Keratinocyte (primary cell): ENCODE measurements around the gene LILRB1. TPM values are rescaled to one million over a fixed set of nuclear protein-coding genes. Genes with fewer than 3 reads are reported as not detected.

ENCODE experiments used
- DNase-seq: peaks from one replicate; pipeline ENCODE4 v3.0.0-alpha.2; 2011; ENCODE audit warnings: low read depth, missing footprints, low spot score
- FAIRE-seq: peaks from 2 replicates; lab custom pipeline; 2011; peaks lifted over from hg19 to GRCh38; lab: Jason Lieb, UNC
- H2AFZ ChIP-seq: 2 replicates; pipeline ENCODE4 v1.6.0; 2012; ENCODE audit warnings: low read length, control low read depth, inconsistent platforms; ENCODE audit not compliant: control insufficient read depth
- H3K27ac ChIP-seq: 2 replicates; pipeline ENCODE4 v1.5.1; 2011; ENCODE audit warnings: low read length; ENCODE audit not compliant: control insufficient read depth, insufficient read depth
- H3K27me3 ChIP-seq: 3 replicates; pipeline ENCODE4 v1.6.0; 2011; ENCODE audit warnings: low read length; ENCODE audit not compliant: control insufficient read depth, insufficient read depth; ENCODE audit errors: extremely low read depth
- H3K36me3 ChIP-seq, 2 experiments: 2 replicates in 1 of 2; 3 replicates in 1 of 2; pipeline ENCODE4 v1.5.1; 2011; ENCODE audit warnings: low read length in 2 of 2, mild to moderate bottlenecking in 1 of 2; ENCODE audit not compliant: control insufficient read depth in 2 of 2, insufficient read depth in 2 of 2; ENCODE audit errors: extremely low read depth in 1 of 2
- H3K4me1 ChIP-seq: 3 replicates; pipeline ENCODE4 v1.5.1; 2011; ENCODE audit warnings: low read length; ENCODE audit not compliant: control insufficient read depth, insufficient read depth; ENCODE audit errors: extremely low read depth
- H3K4me2 ChIP-seq: 3 replicates; pipeline ENCODE4 v1.6.0; 2011; ENCODE audit warnings: low read depth, low read length; ENCODE audit not compliant: control insufficient read depth, insufficient read depth; ENCODE audit errors: extremely low read depth
- H3K4me3 ChIP-seq, 3 experiments: fragments of 200-600 bp in 1 of 3; sonication (generic) in 1 of 3; 2 replicates in 2 of 3; 3 replicates in 1 of 3; pipeline ENCODE4 v1.5.1; 2011 to 2016; ENCODE audit warnings: low read length in 3 of 3, mild to moderate bottlenecking in 3 of 3, control low read depth in 2 of 3, inconsistent platforms in 1 of 3, low read depth in 1 of 3, mixed read lengths in 1 of 3, mixed run types in 1 of 3, moderate library complexity in 1 of 3; ENCODE audit not compliant: control insufficient read depth in 2 of 3, insufficient read depth in 2 of 3; ENCODE audit errors: extremely low read depth in 1 of 3
- H3K79me2 ChIP-seq: 2 replicates; pipeline ENCODE4 v1.6.0; 2012; ENCODE audit warnings: low read length; ENCODE audit not compliant: control insufficient read depth, insufficient read depth
- H3K9ac ChIP-seq: 3 replicates; pipeline ENCODE4 v1.6.0; 2011; ENCODE audit warnings: low read length; ENCODE audit not compliant: control insufficient read depth, insufficient read depth; ENCODE audit errors: extremely low read depth
- H3K9me1 ChIP-seq: 3 replicates; pipeline ENCODE4 v1.6.0; 2011; ENCODE audit warnings: low read length; ENCODE audit not compliant: control insufficient read depth, insufficient read depth; ENCODE audit errors: extremely low read depth
- H3K9me3 ChIP-seq: 2 replicates; pipeline ENCODE4 v1.5.1; 2012; ENCODE audit warnings: low read depth, low read length; ENCODE audit not compliant: control insufficient read depth
- H4K20me1 ChIP-seq: 3 replicates; pipeline ENCODE4 v1.6.0; 2011; ENCODE audit warnings: low read length; ENCODE audit not compliant: control insufficient read depth, insufficient read depth; ENCODE audit errors: extremely low read depth
- CTCF ChIP-seq, 3 experiments: IDR thresholded peaks in 1 of 3; conservative IDR thresholded peaks in 1 of 3; optimal IDR thresholded peaks in 1 of 3; 2 replicates in 2 of 3; 3 replicates in 1 of 3; pipeline versions ENCODE3 to v1.5.1; 2011; ENCODE audit warnings: low read length in 3 of 3, mild to moderate bottlenecking in 3 of 3, moderate library complexity in 2 of 3, control low read depth in 1 of 3, inconsistent platforms in 1 of 3; ENCODE audit not compliant: insufficient read depth in 2 of 3; ENCODE audit errors: extremely low read depth in 1 of 3
- EZH2 ChIP-seq: IDR thresholded peaks from one replicate; pipeline ENCODE4 v1.6.1; 2012; ENCODE audit warnings: inconsistent platforms, mild to moderate bottlenecking, low read length, moderate library complexity
- dilution Hi-C: fragments of 300-500 bp; cut with MboI; formaldehyde crosslinking; loops from one replicate; pipeline ENCODE4 v1.7.0; 2020; ENCODE audit warnings: low sequenced_read_pairs; ENCODE audit not compliant: extremely low pct_ligation_motif_present
- polyA plus RNA-seq, 5 experiments: library from polyadenylated mRNA; depleted of rRNA in 3 of 5; stranded (reverse) in 3 of 5; stranded (forward) in 1 of 5; unstranded in 1 of 5; fragments of >200 nt; gene quantifications; 1 replicate in 1 of 5; 2 replicates in 3 of 5; 3 replicates in 1 of 5; pipeline versions ENCODE4 v1.2.1 to v1.2.3, GENCODE V29; 2011 to 2012; ENCODE audit warnings: missing spikeins in 2 of 5, low read depth in 1 of 5, low replicate concordance in 1 of 5

LILRB1 gene
- polyA plus RNA-seq, 1 donor (not counting 4 experiments of a cell fraction or from before 2014, with no cell fraction given) = not detected

GRCh38 chr19:54644056-54644455 is 13.8 kb downstream of the LILRB1 start:
- H3K9me3 ChIP-seq = no peaks in the 10 kb centered on the region
- no peak overlapping the region for H3K4me2 ChIP-seq
- FAIRE-seq (no peak), DNase-seq (no peak)
- no peak for TF ChIP-seq CTCF (optimal IDR thresholded peaks at IDR 0.05 in 1 of 3, IDR thresholded peaks at IDR 0.05 in 1 of 3, conservative IDR thresholded peaks at IDR 0.05 in 1 of 3; ENCODE audit: extremely low read depth in 1 of 3, insufficient read depth in 2 of 3, low read length in 3 of 3)
- no peak for TF ChIP-seq EZH2
- no peaks in the 10 kb centered on the region for H3K36me3 ChIP-seq
- no peak overlapping the region for H3K9ac ChIP-seq
- H3K4me3 ChIP-seq = no peak overlapping the region
- H3K27ac ChIP-seq = no peak overlapping the region
- no peaks in the 10 kb centered on the region for H3K27me3 ChIP-seq
- dilution Hi-C loops = no loop called here
- H3K79me2 ChIP-seq = no peaks in the 10 kb centered on the region
- H3K4me1 ChIP-seq = no peaks in the 10 kb centered on the region
- no peak overlapping the region for H2AFZ ChIP-seq
- H3K9me1 ChIP-seq = no peaks in the 10 kb centered on the region
- no peaks in the 10 kb centered on the region for H4K20me1 ChIP-seq

GRCh38 chr19:54646331-54646841 is 16.1 kb downstream of the LILRB1 start:
- Histone ChIP-seq H3K36me3 (no peaks in the 10 kb centered on the region), H2AFZ (no peak overlapping the region), H3K4me1 (no peaks in the 10 kb centered on the region), H3K27me3 (no peaks in the 10 kb centered on the region), H3K9ac (no peak overlapping the region), H4K20me1 (no peaks in the 10 kb centered on the region), H3K9me1 (no peaks in the 10 kb centered on the region), H3K27ac (no peak overlapping the region), H3K4me2 (no peak overlapping the region), H3K79me2 (no peaks in the 10 kb centered on the region), H3K9me3 (no peaks in the 10 kb centered on the region), H3K4me3 (no peak overlapping the region)
- dilution Hi-C loops = no loop called here
- FAIRE-seq = no peak
- TF ChIP-seq CTCF (optimal IDR thresholded peaks at IDR 0.05 in 1 of 3, IDR thresholded peaks at IDR 0.05 in 1 of 3, conservative IDR thresholded peaks at IDR 0.05 in 1 of 3; ENCODE audit: extremely low read depth in 1 of 3, insufficient read depth in 2 of 3, low read length in 3 of 3) (no peak), EZH2 (no peak)
- no peak for DNase-seq
